H1 (cell line): Measurements from ENCODE around the gene DDAH2. TPM values are rescaled to one million over a fixed set of nuclear protein-coding genes. Genes with fewer than 3 reads are reported as not detected.

ENCODE experiments used
- GABPA ChIP-seq: IDR thresholded peaks from 2 replicates; pipeline ENCODE4 v1.6.1; 2011; ENCODE audit warnings: mild to moderate bottlenecking, low read length, moderate library complexity, borderline replicate concordance; ENCODE audit not compliant: insufficient read depth
- HDAC2 ChIP-seq, 2 experiments: fragments of 300-600 bp in 1 of 2; sonication (generic) in 1 of 2; IDR thresholded peaks; 2 replicates each; pipeline ENCODE4 v1.6.1; 2011 to 2012; ENCODE audit warnings: low read depth in 2 of 2, low read length in 2 of 2, mild to moderate bottlenecking in 2 of 2, moderate library complexity in 2 of 2, borderline replicate concordance in 1 of 2, inconsistent platforms in 1 of 2
- SIX5 ChIP-seq: IDR thresholded peaks from 2 replicates; pipeline ENCODE4 v1.6.1; 2011; ENCODE audit warnings: mild to moderate bottlenecking, low read depth, low read length
- polyA plus RNA-seq, 7 experiments: library from polyadenylated mRNA; depleted of rRNA in 3 of 7; stranded (reverse) in 5 of 7; unstranded in 2 of 7; fragments of >200 nt in 5 of 7; fragments of 200-250 nt in 2 of 7; gene quantifications; 1 replicate in 5 of 7; 2 replicates in 1 of 7; 4 replicates in 1 of 7; pipeline versions ENCODE4 v1.2.1 to v1.2.3, GENCODE V29; 2011 to 2013; ENCODE audit warnings: missing spikeins in 2 of 7, mixed read lengths in 2 of 7
- total RNA-seq: library from RNA; stranded (reverse); fragmentation: NEBNext Ultra II Directional; extraction: Animal tissue kit (Norgen Biotek cat#: 25700); gene quantifications from 2 replicates; pipeline ENCODE4 v1.2.1, GENCODE V29; 2021

Gene DDAH2
- total and polyA plus RNA-seq, 2 of the 8 experiments (the other 6 are each of a cell fraction or from before 2014, with no cell fraction given) = 53.3 to 73.5 TPM

GRCh38 chr6:31775633-31776484 lies 46.8 kb upstream of the DDAH2 start (continued):
- TF ChIP-seq GABPA (no peak), HDAC2 (IDR thresholded peaks at IDR 0.05; ENCODE audit: borderline replicate concordance in 1 of 2, low read depth in 2 of 2, low read length in 2 of 2) (no peak), SIX5 (no peak)
